ENCODE results near the gene SLC51A. TPM values are rescaled to one million over a fixed set of nuclear protein-coding genes. Genes with fewer than 3 reads are reported as not detected.
"Not testable (repeated sequence)": the region's sequence is repeated elsewhere in the genome, so short reads cannot be mapped to it uniquely, and the experiment has no call there.

Gene SLC51A
- total RNA-seq, 1 donor from 2014 or later: not detected

DNA sequence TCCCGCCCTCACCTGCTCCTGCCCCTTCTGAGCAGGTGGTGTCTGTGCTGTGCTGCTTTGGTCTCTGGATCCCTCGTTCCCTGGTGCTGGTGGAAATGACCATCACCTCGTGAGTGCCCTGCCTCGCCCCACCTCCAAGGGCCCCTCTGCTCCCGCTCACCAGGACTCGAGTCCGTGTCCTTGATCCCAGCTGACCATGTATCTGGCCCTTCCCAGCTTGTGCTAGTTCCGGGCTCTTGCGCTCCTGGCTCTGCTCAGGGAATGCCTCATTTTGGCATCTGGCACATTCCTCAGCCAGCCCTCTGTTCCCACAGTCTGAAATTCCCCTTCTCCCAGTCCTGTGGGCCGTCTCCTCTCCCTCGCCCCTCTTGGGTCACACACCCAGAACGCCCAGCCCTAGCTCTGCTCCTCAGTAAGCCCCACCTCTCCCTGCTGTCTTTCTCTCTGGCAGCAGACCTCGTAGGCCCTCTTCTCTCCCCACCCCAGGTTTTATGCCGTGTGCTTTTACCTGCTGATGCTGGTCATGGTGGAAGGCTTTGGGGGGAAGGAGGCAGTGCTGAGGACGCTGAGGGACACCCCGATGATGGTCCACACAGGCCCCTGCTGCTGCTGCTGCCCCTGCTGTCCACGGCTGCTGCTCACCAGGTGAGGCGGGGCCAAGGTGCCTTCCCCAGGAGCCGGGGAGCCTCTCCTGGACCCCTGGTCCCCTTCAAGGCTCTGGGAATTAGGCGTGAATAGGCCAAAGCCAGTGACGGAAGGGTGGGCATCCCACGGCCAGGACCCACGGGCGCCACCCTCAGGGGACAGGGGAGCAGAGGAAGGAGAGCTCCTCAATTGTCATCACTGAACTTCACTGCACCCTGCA is 11.5 kb downstream of the SLC51A start:
- ATAC-seq (ENCODE audit: poor library complexity): peak; percentile 60
- intact Hi-C loops (cut with DNase I): no loop called here
- no peak for DNase-seq

DNA sequence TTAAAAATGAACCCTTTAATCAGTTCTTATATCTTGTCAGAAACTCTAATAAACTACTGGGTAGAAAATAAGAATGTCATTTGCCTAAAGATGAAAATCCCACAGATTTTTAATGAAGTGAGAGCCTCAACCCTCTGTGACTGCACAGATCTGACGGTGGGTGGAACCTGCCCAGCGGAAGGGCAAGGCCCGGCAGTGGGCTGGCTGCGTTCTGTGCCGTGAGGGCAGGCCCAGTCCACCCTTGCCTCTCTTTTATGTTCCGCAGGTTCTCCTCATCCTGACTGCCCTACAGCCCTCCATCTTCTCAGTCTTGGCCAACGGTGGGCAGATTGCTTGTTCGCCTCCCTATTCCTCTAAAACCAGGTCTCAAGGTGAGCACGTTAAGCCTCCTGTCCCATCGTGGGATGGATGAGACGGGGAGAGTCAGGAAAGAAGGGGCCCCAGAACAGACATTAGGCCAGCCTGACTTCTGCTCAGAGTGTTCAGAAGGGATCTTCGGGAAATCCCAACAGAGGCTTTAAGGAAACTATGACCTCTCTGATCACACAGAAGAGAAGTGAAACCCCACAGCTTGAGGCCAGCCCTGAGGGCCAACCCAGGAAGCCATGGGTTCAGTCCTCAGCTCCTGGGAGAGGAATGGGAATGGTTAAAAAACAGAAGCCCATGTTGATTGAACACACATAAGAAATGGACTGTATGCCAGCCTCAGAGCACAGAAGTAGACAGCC is 16.0 kb downstream of the SLC51A start:
- intact Hi-C loops (cut with DNase I): no loop called here
- ATAC-seq (ENCODE audit: poor library complexity) (no peak), DNase-seq (no peak)

DNA sequence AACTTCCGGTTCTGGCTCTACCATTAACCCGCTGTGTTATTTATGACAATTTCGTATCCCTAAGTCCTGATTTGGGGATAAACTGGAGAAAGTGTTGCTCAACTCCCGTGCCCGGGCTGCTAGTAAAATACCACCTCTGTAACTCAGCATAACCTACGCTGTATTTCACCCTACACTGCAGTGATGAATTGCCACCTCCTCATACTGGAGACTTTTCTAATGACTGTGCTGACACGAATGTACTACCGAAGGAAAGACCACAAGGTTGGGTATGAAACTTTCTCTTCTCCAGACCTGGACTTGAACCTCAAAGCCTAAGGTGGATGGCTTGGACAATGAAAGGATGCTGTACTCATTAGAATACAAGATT is 16.5 kb downstream of the SLC51A start:
- DNase-seq (no peak), ATAC-seq (ENCODE audit: poor library complexity) (no peak)
- intact Hi-C loops (cut with DNase I): no loop called here

GRCh38 chr3:196235452-196236122 is 19.3 kb downstream of the SLC51A start:
- no peak for ATAC-seq (ENCODE audit: poor library complexity)
- DNase-seq: no peak
- intact Hi-C loops (cut with DNase I): no loop called here

- no peak for ATAC-seq (ENCODE audit: poor library complexity)
- intact Hi-C loops (cut with DNase I): no loop called here
- no peak for DNase-seq
Measured at GRCh38 chr3:196236223-196236622, 19.9 kb downstream of the SLC51A start.

GRCh38 chr3:196237203-196237602 is 20.9 kb downstream of the SLC51A start:
- intact Hi-C loops (cut with DNase I): no loop called here
- ATAC-seq (ENCODE audit: poor library complexity): no peak
- DNase-seq: no peak

- no peak for ATAC-seq (ENCODE audit: poor library complexity)
- intact Hi-C loops (cut with DNase I): no loop called here
Measured at GRCh38 chr3:196238612-196239560, 22.6 kb downstream of the SLC51A start.

DNA sequence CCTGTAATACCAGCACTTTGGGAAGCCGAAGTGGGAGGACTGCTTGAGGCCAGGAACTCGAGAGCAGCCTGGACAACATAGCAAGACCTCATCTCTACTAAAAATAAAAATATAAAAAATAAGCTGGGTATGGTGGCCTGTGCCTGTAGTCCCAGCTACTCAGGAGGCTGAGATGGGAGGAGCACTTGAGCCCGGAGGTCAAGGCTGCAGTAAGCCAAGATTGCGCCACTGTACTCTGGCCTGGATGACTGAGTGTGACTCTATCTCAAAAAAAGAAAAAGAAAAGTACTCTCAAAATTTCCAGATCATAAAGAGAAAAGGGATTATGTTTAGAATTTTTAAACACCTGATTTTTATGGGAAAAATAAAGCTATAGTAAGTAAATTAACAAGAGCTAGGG is 24.1 kb downstream of the SLC51A start:
- intact Hi-C loops (cut with DNase I): no loop called here
- no peak for DNase-seq
- no peak for ATAC-seq (ENCODE audit: poor library complexity)

More at GRCh38 chr3:196238612-196239560, 22.6 kb downstream of the SLC51A start:
- no peak for DNase-seq

DNA sequence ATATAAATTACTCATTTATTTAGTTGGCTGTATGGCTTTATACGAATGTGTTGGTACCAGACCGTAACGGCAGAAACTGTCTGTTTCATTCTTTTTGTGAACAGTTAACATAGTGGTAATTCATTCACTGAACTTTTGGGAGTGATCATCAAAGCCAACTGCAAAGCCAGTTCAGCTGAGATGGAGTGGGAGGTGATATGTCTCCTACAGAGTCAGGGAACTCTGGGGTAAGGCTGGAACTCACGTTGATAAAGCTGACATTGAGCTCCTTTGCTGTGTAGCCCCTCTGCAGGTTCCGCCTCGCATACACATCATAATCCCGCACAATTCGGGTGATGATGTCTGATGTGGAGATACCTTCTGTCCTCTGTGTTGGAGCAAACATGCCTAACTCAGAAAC is 25.4 kb downstream of the SLC51A start:
- ATAC-seq (ENCODE audit: poor library complexity) (no peak), DNase-seq (no peak)
- intact Hi-C loops (cut with DNase I): no loop called here

- DNase-seq; intact Hi-C loops (cut with DNase I); ATAC-seq (ENCODE audit: poor library complexity): not testable (repeated sequence)
Measured at GRCh38 chr3:196244166-196244565, 27.8 kb downstream of the SLC51A start.

DNA sequence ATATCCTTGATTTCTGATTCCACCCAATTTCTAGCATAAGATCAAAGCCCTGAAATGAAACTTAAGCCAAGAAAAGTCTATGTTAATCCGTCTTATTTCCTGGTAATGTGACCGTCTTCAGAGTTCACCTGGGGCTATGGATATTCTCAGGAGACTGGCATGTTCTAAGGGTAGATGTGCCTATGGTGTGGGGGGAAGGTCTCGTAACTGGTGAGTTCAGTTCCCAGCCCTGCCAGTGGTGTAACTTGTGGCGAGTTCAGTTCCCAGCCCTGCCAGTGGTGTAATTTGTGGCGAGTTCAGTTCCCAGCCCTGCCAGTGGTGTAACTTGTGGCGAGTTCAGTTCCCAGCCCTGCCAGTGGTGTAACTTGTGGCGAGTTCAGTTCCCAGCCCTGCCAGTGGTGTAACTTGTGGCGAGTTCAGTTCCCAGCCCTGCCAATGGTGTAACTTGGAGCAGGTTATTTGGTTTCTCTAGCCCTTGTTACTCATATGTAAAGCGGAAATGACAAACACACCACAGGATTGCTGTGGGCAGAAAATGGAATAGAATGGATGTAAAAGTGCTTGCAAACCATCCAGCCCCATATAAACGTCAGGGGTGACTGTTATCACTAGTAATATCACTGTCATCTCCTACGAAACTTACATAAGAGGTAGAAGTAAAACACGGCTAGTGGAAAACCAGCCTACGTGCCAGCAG is 30.4 kb downstream of the SLC51A start:
- intact Hi-C loops (cut with DNase I): no loop called here
- ATAC-seq (ENCODE audit: poor library complexity) (no peak), DNase-seq (no peak)

GRCh38 chr3:196251918-196252317 is 35.6 kb downstream of the SLC51A start:
- no peak for DNase-seq
- no peak for ATAC-seq (ENCODE audit: poor library complexity)
- intact Hi-C loops (cut with DNase I): loop anchor here (5.0 kb wide), 1 partner anchor 265 kb away; the partner anchor contains the start of gene SMCO1

DNA sequence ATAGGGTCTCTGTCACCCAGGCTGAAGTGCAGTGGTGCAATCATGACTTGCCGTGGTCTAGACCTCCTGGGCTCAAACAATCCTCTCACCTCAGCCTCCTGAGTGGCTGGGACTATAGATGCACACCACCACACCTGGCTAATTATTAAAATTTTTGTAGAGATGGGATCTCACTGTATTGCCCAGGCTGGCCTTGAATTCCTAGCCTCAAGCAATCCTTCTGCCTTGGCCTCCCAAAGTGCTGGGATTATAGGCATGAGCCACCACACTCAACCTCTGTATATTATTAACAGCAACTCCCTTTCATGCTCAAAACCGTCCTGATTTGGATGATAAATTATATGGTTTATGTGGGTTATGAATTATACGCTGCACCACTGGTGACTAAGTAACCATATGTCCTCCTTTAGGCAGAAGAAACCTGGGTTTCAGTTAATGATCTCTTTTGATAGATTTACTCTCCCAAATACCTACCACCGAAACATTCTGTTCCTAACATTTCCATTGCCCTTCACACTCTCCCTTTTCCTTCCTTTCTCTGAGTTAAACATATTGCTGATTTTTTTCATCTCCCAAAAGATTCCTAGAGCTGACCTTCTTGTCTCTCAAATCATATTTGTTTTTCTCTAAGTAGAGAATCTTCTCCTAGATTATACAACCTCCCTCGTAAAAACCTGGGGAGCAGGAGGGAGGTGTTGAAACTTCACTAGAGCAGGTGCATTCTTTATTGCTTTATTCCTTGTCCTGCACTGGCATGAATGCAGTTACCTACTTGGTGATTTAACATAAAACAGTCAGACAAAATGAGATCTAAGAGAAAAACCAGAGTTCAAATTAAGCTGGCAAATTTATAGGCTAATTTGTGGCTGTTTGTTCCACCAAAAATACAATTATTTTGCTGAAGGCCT is 38.3 kb downstream of the SLC51A start:
- ATAC-seq (ENCODE audit: poor library complexity) (no peak), DNase-seq (no peak)
- intact Hi-C loops (cut with DNase I): loop anchor here (5.0 kb wide), 1 partner anchor 263 kb away; the partner anchor contains the start of gene SMCO1

DNA sequence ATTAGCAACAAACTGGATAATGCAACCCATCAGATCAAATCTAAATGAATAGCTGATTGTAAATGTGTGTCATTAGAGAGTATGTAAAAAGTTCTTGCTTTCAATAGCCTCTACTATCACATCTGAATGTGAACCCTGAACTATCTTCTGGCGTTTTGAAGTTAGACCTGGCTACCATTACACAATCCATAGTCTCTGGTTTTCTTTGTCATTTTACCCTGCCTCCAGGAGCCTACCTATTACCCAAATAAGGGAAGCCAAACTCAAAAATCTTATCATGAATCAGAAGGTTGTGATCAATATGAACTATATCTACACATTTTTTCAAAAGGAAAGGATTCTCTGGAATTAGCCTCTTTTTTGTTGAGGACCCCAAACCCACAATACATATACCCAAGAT is 39.4 kb downstream of the SLC51A start:
- ATAC-seq (ENCODE audit: poor library complexity) (no peak), DNase-seq (no peak)
- intact Hi-C loops (cut with DNase I): no loop called here

DNA sequence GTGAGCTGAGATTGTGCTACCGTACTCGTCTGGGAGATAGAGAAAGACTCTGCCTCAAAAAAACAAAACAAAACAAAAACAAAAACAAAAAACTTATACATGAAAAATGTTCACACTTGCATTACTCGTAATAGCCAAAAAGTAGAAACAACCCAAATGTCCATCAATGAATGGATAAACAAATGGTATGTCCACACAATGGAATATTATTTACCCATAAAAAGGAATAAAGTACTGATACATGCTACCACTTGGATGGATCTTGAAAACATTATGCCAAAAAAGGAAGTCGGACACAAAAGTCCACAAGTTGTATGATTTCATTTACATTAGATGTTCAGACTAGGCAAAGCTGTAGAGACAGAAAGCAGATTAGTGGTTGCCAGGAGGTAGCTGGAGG is 44.5 kb downstream of the SLC51A start:
- DNase-seq (no peak), ATAC-seq (ENCODE audit: poor library complexity) (no peak)
- intact Hi-C loops (cut with DNase I): no loop called here

DNA sequence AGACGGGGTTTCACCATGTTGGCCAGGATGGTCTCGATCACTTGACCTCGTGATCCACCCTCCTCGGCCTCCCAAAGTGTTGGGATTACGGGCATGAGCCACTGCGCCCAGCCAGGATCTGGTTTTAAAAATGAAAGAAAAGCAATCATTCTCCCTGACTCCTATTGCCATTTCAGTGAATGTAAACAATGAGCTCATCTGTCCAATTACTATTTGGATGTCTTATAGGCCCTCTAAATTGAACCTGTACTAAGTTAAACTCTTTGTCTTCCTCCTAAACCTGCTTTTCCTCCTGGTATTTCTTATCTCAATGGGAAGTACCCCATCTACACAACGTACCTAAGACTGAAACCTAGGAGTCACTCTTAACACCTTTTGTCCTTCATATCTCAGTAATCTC is 47.5 kb downstream of the SLC51A start:
- ATAC-seq (ENCODE audit: poor library complexity) (no peak), DNase-seq (no peak)
- intact Hi-C loops (cut with DNase I): no loop called here
